ENCODE measurements around the gene NEDD9.

The NEDD9 gene

DNA sequence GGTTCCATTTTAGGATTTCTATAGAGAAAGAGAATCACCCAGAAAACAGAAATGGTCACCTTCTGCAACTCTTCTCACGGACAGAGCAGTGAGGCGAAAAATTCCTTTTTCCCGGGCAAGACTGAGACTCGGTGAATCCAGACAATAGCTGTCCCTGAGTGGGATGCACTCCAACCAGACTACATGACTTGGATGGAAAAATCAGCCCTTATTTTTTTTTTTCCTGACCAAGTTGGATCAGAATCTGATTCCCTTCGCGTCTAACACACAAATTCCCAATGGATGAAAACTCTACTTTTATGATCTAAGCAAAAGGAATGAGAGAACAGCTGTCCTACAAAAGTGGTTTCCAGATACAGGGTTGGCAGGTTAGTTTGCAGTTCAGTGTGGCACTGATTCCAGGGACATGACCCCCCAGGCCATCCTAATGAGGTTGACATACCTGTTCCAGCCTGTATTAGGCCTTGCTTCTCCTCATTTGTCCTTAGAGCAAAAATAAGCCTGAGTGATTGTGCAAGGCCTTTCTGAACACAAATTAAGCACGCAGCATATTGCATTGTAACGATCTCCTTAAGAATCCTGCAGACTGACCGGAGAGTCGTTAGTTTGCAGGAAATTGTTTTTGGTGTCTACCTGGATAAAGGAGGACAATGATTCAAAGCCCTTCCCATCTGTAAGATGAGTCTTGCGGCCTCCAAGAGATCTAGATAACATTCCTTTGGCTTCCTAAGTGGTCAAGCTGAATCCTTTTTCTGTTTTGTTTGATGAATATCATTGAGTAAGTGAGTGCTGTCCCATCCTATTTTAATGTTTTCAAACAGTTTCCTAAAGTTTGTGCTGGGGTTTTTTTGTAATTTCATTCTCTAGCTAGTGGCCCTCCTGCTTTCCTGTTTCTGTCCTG is 1.5 kb upstream of the NEDD9 start:
- no peak for DNase-seq

DNA sequence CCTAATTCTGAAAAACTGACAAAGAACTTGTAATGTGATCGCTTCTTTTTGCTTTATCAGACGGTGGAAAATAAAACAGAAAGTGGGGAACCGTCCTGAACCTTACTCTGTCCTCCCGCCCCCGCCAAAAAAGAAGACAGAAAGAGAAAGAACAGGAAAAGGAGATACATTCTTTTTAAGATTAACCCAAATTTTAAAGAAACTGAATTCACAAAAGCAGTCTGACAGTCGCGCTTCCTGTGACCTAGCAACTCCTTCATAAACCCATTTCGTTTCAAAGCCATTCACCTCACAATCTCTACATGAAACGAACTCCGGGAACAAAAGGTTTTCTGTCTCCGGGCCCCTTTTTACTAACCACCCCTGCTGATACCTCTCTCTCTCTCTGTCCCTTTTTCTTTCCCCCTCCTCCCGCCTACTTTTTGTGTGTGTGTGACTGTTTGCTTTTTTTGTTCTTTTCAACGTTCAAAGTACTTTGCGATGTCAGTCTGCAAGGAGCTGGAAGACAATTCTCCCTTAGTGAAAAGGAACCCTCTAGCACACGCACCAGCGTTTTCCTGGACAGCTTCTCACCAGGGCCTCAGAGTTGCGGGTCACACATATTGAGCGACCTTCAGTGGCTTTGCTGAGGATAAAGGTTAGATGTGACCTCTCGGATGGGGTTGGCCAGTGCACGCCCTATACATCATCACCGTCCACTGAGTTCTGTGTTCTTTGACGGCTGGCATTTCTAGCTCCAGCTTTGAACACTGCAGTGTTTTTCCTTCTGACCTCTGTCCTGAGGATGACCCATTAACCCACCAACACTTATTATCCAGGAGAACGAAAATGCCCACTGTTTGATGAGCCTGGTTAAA is 530 bp upstream of the NEDD9 start:
- DNase-seq = peak in 1 of 2 experiments; percentile 62

DNA sequence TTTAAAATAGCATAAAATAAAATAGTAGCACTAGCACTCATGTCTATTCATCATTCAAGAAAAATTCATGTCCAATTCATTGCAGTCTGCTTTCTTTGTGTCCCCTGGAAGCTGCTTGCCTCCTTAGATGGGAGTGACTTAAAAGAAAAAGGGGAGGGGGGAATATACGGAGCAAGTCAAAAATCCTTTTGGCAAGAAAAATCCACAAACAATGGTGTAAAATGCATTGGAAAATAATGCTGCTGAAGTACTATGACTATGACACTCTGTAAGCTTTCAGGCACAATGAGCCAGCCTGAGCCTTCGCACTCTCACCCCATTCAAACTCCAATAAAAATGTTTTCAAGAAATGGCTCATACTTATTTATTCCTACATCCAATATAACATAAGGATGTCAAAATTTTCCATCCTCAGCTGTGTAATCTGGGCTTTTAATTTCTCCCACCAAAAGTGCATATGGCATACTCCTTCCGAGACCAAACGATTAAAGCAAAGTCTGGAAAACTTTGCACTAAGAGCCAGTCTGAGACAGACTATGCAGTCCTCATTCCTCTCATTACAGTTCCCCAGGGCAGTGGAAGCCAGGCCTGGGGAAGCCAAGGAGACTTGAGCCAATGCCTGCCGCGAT is 790 bp downstream of the NEDD9 start:
- no peak for DNase-seq

DNA sequence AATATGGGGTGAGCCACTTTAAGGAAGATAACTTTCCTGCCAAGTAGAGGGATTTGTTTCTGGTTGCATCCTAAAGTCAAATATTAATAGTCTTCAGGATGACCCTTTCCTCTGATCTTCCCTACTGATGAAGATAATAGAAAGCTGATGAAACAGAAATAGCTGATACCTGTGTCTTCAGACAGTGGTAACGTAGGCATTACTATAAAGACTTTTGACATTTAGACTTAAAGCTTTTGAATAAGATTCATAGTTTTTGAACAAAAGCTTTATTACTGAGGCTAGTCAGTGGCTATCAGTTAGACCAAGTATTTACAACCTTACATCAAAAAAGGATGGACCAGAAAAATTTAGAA is 1.4 kb downstream of the NEDD9 start:
- no peak for DNase-seq

DNA sequence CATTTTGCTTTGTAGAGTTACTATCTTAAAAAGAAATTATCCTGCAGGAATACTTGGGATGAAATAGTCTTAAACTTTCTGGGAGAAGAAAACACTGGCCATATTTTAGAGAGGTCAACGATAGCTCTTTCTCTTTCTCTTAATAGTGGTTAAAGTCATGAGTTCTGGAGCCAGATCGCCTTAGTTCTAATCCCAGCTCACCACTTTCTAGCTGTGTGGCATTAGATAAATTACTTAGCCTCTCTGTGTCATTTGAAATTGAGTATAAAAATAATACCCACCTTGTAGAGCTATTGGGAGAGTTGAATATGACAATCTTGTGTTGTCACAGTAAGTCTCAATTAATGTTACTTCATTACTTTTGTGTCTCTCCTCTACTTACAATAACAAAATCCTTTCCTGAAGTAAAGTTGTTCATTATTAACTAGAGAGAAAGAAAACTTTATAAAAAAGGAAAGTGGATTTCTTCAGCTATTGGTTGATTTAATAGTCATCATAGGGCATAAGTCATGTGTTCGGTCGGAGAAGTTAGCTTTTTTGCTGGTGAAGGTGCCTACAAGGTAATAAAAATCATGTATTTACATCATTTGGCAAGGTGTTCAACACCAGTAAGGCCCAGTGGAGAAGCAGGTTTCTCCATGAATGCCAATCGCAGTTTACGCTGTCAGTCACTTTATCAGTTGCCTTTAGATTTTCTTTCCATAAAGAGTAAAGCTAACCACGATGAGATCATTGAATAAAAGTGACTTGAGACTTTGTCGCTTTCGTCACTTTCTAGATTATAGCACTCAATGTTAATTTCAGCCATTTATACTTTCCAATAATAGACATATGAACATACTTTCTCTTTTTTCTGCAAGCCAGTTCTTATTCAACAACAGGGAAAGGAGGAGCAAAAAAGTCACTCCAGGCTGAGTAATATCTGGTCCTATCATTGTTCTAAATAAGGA is 2.0 kb downstream of the NEDD9 start:
- DNase-seq = no peak

DNA sequence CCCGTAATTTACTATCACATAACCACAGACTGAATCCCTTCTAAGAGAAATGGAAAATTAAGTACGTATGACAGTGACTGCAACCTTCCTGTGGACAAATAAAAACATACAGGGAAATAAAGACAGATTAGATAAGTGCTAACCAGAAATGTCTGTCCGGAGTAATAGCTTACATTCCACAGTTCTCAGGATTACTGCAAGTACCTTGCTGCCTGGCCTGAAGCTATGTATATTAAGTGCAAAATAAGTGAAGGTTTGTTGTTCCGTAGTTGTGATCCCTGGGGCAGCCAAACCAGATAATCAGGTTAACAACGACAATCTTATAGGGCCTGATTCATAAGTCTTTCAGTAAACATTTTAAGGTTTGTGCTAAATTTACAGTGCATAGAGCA is 2.8 kb downstream of the NEDD9 start:
- no peak for DNase-seq

DNA sequence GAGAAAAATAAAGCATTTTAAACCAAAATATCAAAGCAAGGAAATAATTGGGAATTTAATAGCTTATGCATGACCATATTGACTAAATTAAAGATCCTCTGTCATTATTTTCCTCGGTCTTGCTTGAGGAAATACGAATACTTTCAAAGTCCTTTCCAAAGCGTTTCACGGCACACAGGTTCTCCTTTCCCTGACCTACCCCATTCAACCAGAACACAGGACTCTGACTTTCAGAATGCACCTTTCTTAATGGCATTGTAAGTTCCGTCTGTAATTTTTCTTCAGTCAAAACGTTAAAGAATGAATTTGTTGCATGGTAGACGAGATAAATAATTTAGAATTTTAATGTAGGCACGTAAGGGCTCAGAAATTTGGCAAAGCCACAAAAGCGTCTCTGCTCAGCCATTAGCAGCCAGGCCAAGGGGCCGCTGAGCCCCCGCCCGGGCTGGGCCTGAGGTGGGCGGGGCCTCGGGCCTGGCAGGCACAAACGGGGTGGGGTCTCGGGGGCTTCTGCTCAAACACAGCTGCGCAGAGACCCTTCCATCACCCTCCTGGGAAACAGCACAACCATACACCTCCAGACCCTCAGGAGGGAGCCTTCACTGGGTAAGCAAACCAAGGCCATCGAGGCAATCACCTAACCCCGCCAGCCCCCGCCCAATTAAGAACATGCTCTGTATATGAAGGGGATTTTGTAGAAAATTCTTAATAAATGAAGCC is 3.4 kb downstream of the NEDD9 start:
- DNase-seq = no peak

DNA sequence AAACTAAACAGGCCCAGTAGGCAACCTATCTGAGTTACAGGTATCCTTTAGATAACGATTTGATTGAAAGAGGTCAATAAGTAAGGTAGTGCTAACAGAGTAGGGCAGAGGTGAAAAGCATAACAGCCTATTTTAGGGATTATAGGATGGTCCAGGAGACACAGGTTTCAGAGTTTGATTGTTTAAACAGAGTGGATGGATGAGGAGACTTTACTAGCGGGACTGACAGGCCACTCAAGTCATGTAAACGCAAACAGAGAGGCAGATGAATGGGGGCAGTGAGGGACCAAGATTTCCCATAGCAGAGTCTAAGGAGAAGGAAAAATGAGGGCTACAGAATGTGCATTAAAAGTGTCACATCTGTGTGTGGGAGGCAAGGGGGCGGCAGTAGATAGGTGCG is 4.8 kb downstream of the NEDD9 start:
- no peak for DNase-seq

DNA sequence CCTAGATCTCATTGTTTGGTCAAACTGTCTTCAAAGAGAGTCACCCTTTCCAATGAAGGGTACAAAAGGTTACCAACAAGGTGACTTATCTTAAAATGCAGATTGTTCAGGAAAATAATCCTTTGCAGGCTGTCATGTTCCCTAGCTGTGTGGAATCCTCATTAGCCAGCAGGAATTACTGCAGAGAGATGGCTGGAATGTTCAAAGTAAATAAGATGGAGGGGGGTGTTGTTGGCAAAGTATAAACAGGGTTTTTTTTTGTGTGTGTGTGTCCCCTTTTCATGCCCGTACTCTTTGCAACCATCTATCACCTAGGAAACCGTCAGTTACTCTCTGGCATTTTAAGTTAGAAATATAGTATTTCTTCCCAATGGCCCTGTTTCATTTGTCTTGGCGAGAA is 6.5 kb downstream of the NEDD9 start:
- DNase-seq = no peak

DNA sequence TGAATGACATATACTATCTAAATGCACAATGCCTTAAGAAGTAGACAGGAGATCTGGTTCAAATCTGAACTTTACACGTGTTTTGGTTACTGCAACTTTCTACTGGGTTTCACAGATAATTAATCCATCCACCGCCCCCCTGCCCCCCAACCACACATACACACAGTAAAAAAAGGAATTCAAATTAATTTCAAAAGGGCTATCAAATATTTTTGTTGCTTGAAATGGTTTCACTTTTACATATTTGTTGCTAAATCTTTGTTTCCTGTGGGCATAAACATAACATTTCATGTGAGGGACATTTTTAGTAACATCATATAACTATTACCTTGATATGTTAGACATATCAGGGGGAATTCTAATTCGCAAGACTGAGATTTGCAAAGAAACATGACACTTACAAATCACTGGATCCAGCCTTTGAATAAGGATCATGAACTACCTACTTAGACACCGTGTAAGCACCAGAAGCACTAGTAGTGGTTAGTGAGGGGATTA is 7.5 kb downstream of the NEDD9 start:
- DNase-seq = no peak

DNA sequence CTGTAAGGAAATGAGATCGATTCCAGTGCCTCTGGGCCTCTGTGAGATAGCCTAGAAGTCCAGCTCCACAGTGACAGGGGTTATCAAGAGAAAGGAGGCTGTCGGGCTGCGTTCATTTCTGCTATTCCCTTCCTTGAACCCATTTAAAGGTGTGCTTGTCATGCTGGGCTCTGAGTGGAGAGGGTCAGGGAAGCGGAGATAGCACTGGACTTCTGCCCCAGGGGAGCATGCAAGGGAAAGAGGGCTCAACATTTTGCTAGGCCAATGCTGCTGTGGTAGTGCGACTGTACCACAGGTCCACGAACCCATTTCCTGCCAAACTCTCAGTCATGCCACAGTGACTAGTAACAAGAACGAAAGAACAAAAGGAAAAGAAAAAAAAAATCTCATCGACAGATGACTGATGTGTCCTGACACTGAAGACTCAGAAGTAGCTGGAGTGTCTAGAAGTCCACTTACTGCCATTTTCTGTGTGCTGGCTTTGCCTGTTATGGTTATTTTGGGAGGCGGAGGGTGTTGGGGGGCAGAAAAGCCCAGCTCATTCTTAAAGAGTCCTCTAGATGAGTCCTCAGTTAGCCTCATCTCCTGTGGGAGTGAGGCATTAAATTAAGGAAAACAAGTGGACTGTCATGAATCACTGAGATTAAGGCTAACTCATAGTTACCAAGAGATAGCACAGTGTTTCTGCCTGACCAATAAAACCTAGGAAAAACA is 8.1 kb downstream of the NEDD9 start:
- no peak for DNase-seq

DNA sequence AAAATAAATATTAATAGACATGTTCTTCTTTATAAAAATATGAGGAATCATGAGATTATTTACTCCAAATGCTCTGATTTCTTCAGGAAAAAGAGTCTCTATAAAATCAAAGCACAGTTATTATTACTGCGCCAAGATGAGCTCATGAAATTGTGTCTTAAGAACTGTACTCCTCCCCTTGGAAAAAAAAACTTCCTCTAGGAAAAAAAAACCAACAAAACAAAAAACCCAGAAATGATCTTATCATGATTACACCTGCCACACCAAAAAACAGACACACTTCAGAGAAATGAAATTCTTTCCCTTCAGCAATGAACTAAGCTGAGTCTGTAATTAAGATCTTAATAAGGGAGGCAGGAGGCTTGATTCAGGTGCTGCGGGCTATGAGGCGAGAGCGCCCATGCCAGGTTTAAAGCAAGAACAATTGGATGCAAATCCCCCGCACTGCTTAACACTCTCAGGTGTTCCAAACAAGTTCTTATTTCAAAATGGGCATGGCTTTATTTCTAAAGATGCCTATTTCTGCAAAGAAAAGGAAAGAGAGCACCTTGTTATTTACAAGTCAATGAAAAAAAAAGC is 9.1 kb downstream of the NEDD9 start:
- no peak for DNase-seq

DNA sequence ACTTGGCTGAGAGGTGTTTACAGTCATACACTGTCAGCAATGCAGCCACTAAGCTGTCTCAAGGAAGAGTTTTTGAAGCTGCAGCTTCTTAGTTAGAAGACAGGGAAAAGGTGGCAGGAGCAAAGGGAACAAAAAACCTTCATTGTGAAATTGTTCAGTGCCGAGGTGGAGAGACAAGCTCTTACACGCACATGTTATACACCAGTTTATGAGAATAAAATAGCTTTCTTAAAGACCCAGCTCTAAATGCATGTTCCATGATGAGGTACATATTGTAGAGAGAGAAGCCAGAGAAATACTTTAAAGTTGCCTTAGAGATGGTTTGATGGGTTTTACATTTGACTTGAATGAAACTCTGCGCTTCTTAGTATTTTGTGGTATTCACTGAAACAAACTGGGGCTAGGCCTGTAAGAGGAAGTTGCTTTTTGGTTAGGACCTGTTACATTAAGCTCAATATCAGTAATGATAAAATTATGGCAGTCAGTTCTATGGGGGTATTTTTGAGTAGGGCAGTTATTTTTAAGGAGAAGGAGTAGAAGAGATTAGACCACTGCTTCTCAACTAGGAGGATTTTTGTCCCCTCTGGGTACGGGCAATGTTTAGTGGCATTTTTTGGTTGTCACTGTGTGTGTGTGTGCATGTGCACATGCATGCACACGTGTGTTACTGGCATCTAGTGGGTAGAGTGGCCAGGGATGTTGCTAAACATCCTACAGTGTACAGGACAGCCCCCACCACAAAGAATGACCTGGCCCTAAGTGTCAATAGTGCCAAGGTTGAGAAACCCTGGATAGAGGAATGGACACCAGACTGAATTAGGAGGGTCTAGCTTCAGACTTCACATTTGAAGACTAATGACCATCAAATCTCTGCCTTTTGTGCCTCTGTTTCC is 9.8 kb downstream of the NEDD9 start:
- no peak for DNase-seq

DNA sequence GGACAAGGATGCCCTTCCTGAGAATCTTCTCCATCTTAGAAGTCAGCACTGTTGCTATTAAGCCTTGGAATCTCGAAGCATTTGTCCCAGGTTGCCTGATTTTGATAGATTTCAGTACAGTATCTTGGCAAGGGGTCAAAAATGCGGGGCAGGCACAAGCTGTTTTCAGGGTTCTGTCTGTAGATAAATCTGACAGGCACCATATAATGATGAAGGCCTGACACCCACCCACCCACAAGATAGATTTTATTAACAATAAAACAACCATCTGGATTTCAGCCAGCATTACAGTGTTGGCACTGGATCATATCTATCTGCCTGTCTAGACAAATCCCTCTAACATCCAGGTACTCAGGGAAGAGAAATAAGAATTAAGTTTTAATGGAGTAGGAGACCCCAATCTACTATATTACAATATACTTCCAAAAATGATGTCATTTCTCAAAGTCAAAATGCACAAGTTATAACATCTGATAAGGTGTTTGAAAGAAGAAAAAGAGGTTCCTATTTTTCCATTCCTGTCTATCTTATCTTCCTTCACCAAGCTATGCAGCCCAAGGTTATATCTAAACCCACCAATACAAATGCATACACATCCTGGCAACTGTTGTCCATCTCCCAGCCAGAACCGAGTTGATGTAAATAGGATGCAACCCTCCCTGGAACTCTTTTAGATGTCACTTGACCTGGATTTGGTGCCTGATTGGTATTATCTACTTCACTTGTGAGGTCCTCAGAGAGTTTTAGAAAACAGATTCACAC is 10.7 kb downstream of the NEDD9 start:
- DNase-seq = no peak

DNA sequence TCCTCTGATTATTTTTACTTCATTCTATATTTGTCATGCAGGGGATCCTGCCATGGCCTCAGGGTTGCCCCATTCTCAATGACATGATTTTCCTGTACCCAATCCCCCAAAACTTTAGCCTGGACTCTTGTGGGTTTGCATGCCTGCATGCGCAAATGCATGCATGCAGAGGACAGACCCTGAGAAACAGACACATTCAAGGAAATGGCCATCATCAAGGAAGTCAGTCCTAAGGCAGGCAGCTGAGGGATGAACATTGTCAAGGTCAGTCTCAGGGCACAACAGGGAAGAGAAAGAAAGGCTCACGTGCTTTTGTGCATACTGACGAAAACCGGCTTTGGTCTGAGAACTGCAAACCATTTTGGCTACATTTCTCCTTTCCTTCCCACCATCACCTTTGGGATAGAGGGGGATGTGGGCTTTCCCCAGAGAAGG is 13.1 kb downstream of the NEDD9 start:
- no peak for DNase-seq

DNA sequence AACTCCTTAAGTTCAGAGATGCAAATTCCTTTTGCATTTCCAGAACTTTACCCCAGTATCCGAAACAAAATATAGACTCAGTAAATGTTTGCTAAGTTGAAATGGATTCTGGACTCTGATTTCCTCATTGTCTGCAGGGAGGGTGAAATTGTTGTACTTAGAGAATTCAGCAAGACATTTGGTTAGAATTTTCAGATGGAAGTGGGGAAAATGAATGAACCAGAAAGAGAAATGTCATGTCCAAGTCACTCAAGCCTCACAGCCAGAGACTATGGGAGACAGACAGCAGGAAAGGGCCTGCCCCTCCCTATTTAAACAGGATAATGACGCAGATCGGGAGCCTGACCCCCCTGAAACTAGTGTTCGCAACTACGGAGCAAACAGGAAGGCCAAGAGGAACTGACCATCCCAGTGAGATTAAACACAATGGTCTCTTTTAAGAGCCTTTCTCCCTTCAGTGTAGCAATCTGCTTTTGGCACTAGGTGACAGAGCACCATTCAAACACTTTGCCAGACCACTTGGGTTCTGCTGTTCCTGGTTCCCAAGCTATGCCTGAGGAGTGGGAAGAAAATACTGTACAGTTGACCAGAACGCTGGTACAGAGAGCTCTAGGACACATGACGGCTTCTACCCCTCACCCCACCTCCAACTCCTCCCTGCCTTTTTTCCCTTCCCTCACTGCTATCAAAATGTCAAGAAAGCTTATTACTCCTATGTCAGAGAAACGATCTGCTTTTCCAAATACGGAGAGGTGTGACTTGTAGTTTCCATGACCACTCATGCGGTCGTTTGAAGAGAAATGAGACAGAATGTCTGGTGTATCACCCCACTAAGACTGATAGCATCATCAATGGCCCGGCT is 13.7 kb downstream of the NEDD9 start:
- no peak for DNase-seq

DNA sequence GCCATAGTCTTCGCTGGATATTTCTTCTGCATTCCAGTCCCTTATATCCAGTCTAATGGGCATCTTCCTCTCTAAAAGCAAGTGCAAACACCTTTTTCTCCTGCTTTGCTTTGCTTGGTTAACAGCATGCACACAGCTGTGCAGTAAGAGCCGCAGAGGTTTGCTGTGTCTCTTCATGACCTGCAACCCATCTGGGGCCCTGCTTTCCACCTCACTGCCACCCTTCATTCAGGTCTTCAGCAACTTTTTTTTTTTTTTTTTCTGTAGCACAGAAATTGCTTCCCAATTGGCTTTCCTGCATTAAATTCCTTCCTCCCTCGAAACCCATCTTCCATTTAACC is 14.4 kb downstream of the NEDD9 start:
- DNase-seq = no peak
